HFF-Myc (cell line): ENCODE results near the gene SMOC1.
A peak's percentile ranks its signal among the peaks of the same experiment; 100 is the strongest.

Experiments used
- DNase-seq: peaks from one replicate; pipeline ENCODE4 v3.0.0-alpha.2; 2011; ENCODE audit warnings: low read depth; ENCODE audit errors: extremely low read depth
- H3K4me3 ChIP-seq: replicated peaks from 2 replicates; pipeline ENCODE4 v1.5.1; 2011; ENCODE audit warnings: low read depth, mild to moderate bottlenecking, control low read depth, low read length
- CTCF ChIP-seq: IDR thresholded peaks from 2 replicates; pipeline ENCODE4 v1.5.1; 2012; ENCODE audit warnings: mild to moderate bottlenecking, low read depth, low read length, control low read depth; ENCODE audit errors: missing control alignments

SMOC1 gene

GRCh38 chr14:70008284-70009262 lies 129.4 kb downstream of the SMOC1 start:
- H3K4me3 ChIP-seq = no peak overlapping the region
- DNase-seq = no peak
- no peak for TF ChIP-seq CTCF

- DNase-seq = no peak
- no peak overlapping the region for H3K4me3 ChIP-seq
- TF ChIP-seq CTCF = no peak
Observed at GRCh38 chr14:70009961-70010360, 130.7 kb downstream of the SMOC1 start.

- no peak for TF ChIP-seq CTCF
- DNase-seq = no peak
- H3K4me3 ChIP-seq = no peak overlapping the region
Observed at GRCh38 chr14:70011098-70011497, 131.9 kb downstream of the SMOC1 start.

DNA sequence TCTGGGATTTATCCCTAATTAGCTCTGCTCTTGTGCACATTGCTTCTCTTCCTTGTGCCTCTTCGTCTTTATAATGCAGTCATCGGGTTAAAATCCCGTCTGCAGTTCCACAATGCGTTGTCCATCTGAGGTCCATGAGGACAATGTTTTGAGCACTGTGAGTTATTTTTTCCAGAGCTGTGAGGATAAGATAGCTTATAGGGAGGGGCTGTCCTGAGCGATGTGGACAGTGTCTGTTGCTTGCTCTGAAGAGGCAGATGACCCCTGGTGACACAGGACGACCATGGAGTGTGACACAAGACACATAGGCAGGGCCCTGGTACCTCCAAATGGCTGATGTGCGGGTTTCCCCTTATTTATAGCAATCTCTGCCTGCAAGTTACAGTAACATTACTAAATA lies 132.5 kb downstream of the SMOC1 start:
- TF ChIP-seq CTCF = no peak
- no peak for DNase-seq
- H3K4me3 ChIP-seq = no peak overlapping the region

DNA sequence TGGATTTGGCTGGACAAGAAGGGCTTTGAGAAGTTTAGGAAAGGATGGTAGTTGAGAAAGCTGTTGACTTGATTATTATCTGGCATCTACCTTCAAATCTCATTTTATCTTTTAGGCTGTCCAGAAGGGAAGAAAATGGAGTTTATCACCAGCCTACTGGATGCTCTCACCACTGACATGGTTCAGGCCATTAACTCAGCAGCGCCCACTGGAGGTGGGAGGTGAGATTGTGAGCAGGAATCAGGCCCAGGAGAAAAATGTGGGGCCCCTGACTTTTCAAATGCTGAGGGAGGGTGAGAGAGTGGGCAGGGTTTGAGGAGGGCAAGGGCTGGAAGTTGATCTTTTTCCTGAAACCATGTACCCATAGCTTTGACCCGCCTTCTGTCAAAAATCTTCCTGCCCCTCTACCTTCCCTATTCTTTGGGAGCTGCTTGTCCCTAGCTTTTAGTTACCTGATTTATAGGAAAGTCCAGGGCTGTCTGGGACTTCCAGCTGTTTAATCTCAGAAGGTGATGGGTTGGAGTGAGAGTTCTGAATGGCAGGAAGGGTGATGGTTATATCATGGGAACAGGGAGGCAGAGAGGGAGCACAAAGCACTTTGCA lies 134.2 kb downstream of the SMOC1 start:
- no peak overlapping the region for H3K4me3 ChIP-seq
- TF ChIP-seq CTCF = peak; percentile 88
- DNase-seq = no peak

DNA sequence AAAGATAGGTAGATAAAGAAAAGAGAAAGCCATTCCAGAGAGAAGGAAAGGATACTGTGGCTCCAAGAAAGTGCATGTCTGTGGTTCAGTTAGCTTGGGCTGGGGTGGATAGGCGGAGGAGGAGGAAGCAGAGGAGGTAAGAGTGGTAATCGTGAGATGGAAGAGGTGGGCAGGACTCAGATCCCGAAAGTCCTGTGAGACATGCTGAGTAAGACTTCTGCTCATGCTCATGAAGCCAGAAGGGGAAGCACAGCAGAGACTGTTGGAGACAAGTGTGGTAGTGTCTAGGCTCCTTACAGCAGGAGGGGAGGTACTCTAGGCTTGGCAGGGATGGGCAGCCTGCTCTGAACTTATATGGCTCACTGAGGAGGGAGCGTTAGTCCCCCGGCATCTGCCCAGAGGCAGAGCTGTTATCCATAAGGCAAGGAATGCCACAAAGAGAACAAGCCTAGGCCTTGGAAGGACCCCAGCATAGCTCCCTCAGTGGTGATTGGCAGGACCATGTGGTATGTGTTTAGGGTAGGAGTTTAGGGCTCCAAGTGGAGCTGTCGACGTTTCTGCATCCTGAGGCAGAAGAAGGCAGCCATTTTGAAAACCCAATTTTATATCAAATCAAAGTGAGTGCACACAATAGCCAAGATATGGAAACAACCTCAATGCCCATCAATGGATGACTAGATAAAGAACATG lies 135.3 kb downstream of the SMOC1 start:
- H3K4me3 ChIP-seq = no peak overlapping the region
- DNase-seq = no peak
- TF ChIP-seq CTCF = no peak
